Measurements from ENCODE around the gene PFKFB3.
"Not testable (repeated sequence)": the region's sequence is repeated elsewhere in the genome, so short reads cannot be mapped to it uniquely, and the experiment has no call there.

Gene PFKFB3

DNA sequence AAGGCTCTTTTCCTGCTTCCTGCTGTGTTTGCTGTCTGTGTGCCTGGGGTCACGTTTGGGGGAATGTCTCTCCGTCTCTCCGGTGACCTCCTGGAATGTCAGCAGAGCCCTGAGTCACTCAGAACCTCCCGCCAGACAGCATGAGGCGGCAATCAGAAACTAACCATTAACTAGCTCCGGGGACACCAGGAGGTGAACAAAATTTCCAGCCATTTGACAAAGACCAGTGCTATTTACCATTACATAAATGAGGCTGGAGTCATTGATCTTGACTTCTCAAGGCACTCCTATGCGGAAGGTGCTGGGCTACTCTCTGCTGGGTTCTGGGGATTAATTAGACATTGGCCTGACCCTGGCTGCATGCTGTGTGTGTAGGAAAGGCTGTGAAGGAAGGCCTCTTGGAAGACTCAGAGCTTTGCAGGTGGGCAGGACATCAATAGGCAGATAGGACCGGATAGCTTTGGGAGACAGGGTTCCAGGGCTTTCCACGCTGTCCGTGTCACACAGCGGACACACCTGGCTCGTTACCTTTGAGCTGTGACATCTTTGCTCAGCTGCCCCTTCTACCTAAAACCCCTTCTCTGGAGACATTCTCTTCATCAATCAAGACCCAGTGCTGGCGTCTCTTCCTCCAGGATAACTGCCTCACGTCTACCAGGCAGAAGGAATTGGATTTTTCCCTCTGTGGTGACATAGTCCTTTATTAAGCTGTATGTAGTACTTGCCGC, 77.0 kb downstream of the PFKFB3 start:
- no peaks in the 10 kb centered on the region for H3K36me3 ChIP-seq (ENCODE audit: insufficient read depth, low read length)
- H3K27ac ChIP-seq (ENCODE audit: low read depth, low read length), result no peak overlapping the region
- H3K9me3 ChIP-seq (ENCODE audit: low read length), result no peaks in the 10 kb centered on the region
- no peak overlapping the region for H3K4me3 ChIP-seq (ENCODE audit: low read depth in 1 of 2, low read length in 2 of 2)
- H3K27me3 ChIP-seq (ENCODE audit: control insufficient read depth in 1 of 2, insufficient read depth in 2 of 2, low read length in 2 of 2), result no peaks in the 10 kb centered on the region
- no peak overlapping the region for H3K9ac ChIP-seq (ENCODE audit: low read length)
- H3K4me1 ChIP-seq (ENCODE audit: insufficient read depth, low read length), result no peaks in the 10 kb centered on the region

DNA sequence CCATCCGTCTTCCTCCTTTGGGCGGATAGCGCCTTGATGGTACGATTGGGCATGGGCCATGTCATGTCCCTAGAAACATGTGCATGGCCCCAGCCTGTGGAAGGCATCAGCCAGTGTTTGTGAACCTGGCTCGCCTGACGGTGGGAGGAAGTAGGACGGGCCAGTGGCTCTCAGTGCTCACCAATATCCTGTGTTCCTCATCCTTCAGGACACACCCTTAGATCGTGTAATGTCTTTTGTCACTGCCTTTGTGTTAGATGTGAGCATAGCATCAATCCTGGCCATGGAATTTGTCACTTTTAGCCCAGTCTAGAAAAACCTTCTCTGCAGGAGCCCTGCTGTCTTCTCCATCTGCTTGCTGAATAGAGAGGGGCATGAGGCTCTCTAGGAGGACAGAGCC, 77.6 kb downstream of the PFKFB3 start:
- Histone ChIP-seq H3K27me3 (ENCODE audit: control insufficient read depth in 1 of 2, insufficient read depth in 2 of 2, low read length in 2 of 2) (no peaks in the 10 kb centered on the region), H3K36me3 (ENCODE audit: insufficient read depth, low read length) (no peaks in the 10 kb centered on the region), H3K27ac (ENCODE audit: low read depth, low read length) (no peak overlapping the region), H3K9me3 (ENCODE audit: low read length) (no peaks in the 10 kb centered on the region), H3K4me1 (ENCODE audit: insufficient read depth, low read length) (no peaks in the 10 kb centered on the region), H3K9ac (ENCODE audit: low read length) (no peak overlapping the region), H3K4me3 (ENCODE audit: low read depth in 1 of 2, low read length in 2 of 2) (no peak overlapping the region)

DNA sequence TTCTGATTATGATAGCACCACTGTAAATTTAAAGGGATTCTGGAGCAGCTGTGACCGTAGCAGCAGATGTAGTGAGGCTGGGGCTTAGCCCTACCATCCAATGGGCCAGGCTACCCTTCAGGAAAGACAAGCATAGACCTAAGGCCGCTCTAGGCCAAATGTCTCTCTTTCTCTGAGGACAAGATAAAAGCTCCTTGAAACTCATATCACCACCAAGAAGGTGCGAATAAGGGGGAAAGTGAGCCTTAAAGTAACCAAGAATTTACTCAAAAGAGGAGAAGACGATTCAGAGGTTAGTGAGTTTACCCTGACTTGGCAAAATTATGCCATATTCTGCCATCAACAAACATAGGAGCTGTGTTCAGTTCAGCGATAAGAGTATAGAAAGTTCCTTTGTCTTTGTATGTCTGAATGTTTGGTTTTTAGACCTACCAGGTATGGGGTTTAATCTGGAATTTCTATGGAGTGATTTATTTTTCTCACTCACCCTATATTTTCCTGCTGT, 79.8 kb downstream of the PFKFB3 start:
- no peaks in the 10 kb centered on the region for H3K36me3 ChIP-seq (ENCODE audit: insufficient read depth, low read length)
- no peaks in the 10 kb centered on the region for H3K9me3 ChIP-seq (ENCODE audit: low read length)
- H3K4me3 ChIP-seq (ENCODE audit: low read depth in 1 of 2, low read length in 2 of 2), result no peak overlapping the region
- H3K27ac ChIP-seq (ENCODE audit: low read depth, low read length), result no peak overlapping the region
- no peaks in the 10 kb centered on the region for H3K4me1 ChIP-seq (ENCODE audit: insufficient read depth, low read length)
- H3K9ac ChIP-seq (ENCODE audit: low read length), result no peak overlapping the region
- no peaks in the 10 kb centered on the region for H3K27me3 ChIP-seq (ENCODE audit: control insufficient read depth in 1 of 2, insufficient read depth in 2 of 2, low read length in 2 of 2)

DNA sequence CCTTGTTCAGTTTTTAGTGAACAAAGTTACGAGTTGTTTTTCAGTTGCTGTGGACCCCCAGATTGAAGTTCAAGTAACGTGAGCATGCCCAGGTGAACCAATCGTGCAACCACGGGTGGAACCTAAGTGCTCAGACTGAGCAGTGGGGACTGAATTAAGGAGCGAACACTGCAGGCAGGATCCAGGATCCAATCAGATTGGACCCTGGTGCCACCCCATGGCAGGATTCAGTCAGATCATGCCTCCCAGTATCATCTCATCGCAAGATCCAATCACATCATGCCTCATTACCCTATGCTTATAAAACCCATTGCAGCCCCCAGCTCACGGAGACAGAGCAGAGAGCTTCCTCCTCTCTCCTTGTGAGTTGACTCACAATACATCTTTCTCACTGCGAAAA, 80.9 kb downstream of the PFKFB3 start:
- Histone ChIP-seq H3K27ac (ENCODE audit: low read depth, low read length) (no peak overlapping the region), H3K4me1 (ENCODE audit: insufficient read depth, low read length) (no peaks in the 10 kb centered on the region), H3K36me3 (ENCODE audit: insufficient read depth, low read length) (no peaks in the 10 kb centered on the region), H3K9ac (ENCODE audit: low read length) (no peak overlapping the region), H3K4me3 (ENCODE audit: low read depth in 1 of 2, low read length in 2 of 2) (no peak overlapping the region), H3K27me3 (ENCODE audit: control insufficient read depth in 1 of 2, insufficient read depth in 2 of 2, low read length in 2 of 2) (no peaks in the 10 kb centered on the region), H3K9me3 (ENCODE audit: low read length) (no peaks in the 10 kb centered on the region)

DNA sequence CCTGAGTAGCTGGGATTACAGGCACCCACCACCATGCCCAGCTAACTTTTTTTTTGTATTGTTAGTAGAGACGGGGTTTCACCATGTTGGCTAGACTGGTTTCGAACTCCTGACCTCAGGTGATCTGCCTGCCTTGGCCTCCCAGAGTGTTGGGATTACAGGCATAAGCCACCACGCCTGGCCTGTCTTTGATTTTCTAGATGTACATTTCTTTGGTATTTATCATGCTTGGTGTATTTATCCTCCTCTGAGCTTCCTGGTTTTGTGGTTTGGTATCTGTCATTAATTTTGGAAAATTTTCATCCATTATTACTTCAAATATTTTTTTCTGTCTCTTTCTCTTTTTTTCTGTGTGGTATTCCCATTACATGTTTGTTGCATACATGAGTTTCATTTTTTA, 87.9 kb downstream of the PFKFB3 start:
- not testable (repeated sequence) for H3K4me1 ChIP-seq (ENCODE audit: insufficient read depth, low read length); H3K9ac ChIP-seq (ENCODE audit: low read length); H3K27ac ChIP-seq (ENCODE audit: low read depth, low read length); H3K4me3 ChIP-seq (ENCODE audit: low read depth in 1 of 2, low read length in 2 of 2); H3K27me3 ChIP-seq (ENCODE audit: control insufficient read depth in 1 of 2, insufficient read depth in 2 of 2, low read length in 2 of 2); H3K36me3 ChIP-seq (ENCODE audit: insufficient read depth, low read length); H3K9me3 ChIP-seq (ENCODE audit: low read length)

DNA sequence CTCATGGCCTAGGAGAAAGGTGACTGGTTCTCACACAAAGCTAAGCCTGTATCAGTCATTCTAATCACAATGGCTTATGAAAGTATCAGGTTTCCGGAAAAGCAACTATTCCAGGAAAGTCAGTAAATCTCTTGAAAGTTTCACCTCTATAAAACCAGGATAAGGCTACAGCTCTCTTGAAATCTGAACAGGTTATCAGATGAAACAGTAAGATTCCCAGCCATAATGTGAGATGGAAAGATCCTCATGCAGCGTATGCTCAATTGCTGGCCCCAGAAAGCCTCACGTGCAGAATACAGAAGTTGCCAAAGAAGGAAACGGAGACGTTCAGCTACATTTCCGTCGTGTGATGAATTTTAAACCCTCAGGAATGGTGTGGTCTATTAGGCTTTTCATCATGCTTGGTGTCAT, 90.0 kb downstream of the PFKFB3 start:
- Histone ChIP-seq H3K4me1 (ENCODE audit: insufficient read depth, low read length) (no peaks in the 10 kb centered on the region), H3K36me3 (ENCODE audit: insufficient read depth, low read length) (no peaks in the 10 kb centered on the region), H3K4me3 (ENCODE audit: low read depth in 1 of 2, low read length in 2 of 2) (no peak overlapping the region), H3K27me3 (ENCODE audit: control insufficient read depth in 1 of 2, insufficient read depth in 2 of 2, low read length in 2 of 2) (no peaks in the 10 kb centered on the region), H3K9ac (ENCODE audit: low read length) (no peak overlapping the region), H3K9me3 (ENCODE audit: low read length) (no peaks in the 10 kb centered on the region), H3K27ac (ENCODE audit: low read depth, low read length) (no peak overlapping the region)

DNA sequence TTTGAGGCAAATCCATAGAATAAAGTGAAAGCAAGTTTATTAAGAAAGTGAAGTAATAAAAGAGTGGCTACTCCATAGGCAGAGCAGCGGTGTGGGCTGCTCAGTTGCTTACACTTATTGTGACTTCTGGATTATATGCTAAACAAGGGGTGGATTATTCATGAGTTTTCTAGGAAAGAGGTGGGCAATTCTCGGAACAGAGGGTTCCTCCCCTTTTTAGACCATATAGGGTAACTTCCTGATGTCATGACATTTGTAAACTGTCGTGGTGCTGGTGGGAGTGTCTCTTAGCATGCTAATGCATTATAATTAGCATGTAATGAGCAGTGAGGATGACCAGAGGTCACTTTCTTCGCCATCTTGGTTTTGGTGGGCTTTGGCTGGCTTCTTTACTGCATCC, 93.7 kb downstream of the PFKFB3 start:
- H3K9me3 ChIP-seq (ENCODE audit: low read length); H3K27me3 ChIP-seq (ENCODE audit: control insufficient read depth in 1 of 2, insufficient read depth in 2 of 2, low read length in 2 of 2); H3K27ac ChIP-seq (ENCODE audit: low read depth, low read length); H3K36me3 ChIP-seq (ENCODE audit: insufficient read depth, low read length); H3K4me3 ChIP-seq (ENCODE audit: low read depth in 1 of 2, low read length in 2 of 2); H3K4me1 ChIP-seq (ENCODE audit: insufficient read depth, low read length); H3K9ac ChIP-seq (ENCODE audit: low read length): not testable (repeated sequence)

DNA sequence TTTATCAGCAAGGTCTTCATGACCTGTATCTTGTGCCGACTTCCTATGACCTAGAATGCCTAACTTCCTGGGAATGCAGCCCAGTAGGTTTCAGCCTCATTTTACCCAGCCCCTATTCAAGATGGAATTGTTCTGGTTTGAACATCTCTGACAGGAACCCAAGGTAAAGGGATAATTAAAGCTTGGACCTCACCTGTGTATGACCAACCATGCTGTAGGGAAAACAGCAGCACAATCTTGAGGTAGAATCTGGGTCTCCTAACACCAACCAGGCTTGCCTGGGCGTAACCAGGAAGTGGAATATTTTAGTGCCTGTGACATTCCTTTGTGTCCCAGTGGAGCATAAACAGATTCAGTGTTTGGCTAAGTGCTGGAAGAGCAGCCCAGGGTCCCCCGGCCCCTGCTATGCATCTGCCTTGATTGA, 94.1 kb downstream of the PFKFB3 start:
- Histone ChIP-seq H3K27me3 (ENCODE audit: control insufficient read depth in 1 of 2, insufficient read depth in 2 of 2, low read length in 2 of 2) (no peaks in the 10 kb centered on the region), H3K9ac (ENCODE audit: low read length) (no peak overlapping the region), H3K9me3 (ENCODE audit: low read length) (no peaks in the 10 kb centered on the region), H3K36me3 (ENCODE audit: insufficient read depth, low read length) (no peaks in the 10 kb centered on the region), H3K4me1 (ENCODE audit: insufficient read depth, low read length) (no peaks in the 10 kb centered on the region), H3K4me3 (ENCODE audit: low read depth in 1 of 2, low read length in 2 of 2) (no peak overlapping the region), H3K27ac (ENCODE audit: low read depth, low read length) (no peak overlapping the region)

DNA sequence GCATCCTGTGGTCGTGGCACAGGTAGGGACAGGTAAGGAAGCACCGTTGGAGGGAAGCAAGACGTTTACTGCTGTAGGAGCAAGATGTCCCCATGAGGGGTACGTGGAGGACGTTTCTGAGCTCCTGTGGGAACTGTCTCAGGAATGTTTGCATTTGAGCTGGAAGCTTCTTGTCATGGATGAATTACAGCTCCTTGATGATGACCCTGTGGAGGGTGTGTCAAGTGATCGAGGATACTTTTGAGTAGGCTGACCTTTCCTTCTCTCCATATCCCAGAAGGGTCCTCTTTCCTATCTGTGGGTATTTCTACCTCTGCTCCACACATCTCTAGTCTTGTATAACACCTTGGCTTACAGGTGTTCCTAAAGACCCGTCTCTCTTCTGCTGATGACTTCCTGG, 94.8 kb downstream of the PFKFB3 start:
- Histone ChIP-seq H3K9ac (ENCODE audit: low read length) (no peak overlapping the region), H3K27me3 (ENCODE audit: control insufficient read depth in 1 of 2, insufficient read depth in 2 of 2, low read length in 2 of 2) (no peaks in the 10 kb centered on the region), H3K36me3 (ENCODE audit: insufficient read depth, low read length) (no peaks in the 10 kb centered on the region), H3K9me3 (ENCODE audit: low read length) (no peaks in the 10 kb centered on the region), H3K4me3 (ENCODE audit: low read depth in 1 of 2, low read length in 2 of 2) (no peak overlapping the region), H3K4me1 (ENCODE audit: insufficient read depth, low read length) (no peaks in the 10 kb centered on the region), H3K27ac (ENCODE audit: low read depth, low read length) (no peak overlapping the region)

DNA sequence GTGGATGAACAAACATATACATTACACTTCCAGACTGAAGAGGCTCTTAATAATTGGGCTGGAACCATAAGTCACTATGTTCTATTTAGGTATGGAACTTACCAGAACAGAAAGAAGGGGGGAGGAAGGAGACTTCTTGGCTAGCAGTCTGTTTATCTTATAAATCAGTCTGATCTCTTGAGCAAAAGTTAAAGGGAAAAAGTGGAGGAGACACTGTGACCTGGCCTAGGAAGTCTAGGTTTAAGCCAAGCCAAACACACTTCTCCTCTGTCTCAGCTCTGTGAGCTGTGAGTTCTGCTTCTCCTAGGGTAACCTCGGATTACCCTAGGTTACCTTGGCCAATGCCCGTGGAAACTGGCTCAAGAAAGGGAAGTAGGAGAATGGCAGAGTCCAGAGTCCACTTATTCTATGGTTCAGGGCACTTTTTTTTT, 95.2 kb downstream of the PFKFB3 start:
- H3K27me3 ChIP-seq (ENCODE audit: control insufficient read depth in 1 of 2, insufficient read depth in 2 of 2, low read length in 2 of 2), result no peaks in the 10 kb centered on the region
- H3K9ac ChIP-seq (ENCODE audit: low read length), result no peak overlapping the region
- H3K36me3 ChIP-seq (ENCODE audit: insufficient read depth, low read length), result no peaks in the 10 kb centered on the region
- H3K9me3 ChIP-seq (ENCODE audit: low read length), result no peaks in the 10 kb centered on the region
- no peaks in the 10 kb centered on the region for H3K4me1 ChIP-seq (ENCODE audit: insufficient read depth, low read length)
- no peak overlapping the region for H3K4me3 ChIP-seq (ENCODE audit: low read depth in 1 of 2, low read length in 2 of 2)
- no peak overlapping the region for H3K27ac ChIP-seq (ENCODE audit: low read depth, low read length)

DNA sequence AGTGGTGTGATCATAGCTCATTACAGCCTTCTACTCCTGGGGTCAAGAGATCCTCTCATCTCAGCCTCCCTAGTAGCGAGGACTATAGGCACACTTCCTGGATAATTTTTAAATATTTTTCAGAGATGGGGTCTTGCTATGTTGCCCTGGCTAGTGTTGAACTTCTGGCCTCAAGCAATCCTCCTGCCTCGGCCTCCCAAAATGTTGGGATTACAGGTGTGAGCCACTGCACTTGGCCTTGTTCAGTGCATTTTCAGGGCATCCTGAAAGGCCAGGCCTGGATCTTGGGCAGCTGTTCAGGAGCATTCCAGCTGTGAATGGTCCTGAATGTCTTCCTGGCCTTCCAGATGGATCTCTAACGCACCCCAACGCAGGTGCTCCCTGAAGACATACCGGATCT, 95.7 kb downstream of the PFKFB3 start:
- no peaks in the 10 kb centered on the region for H3K27me3 ChIP-seq (ENCODE audit: control insufficient read depth in 1 of 2, insufficient read depth in 2 of 2, low read length in 2 of 2)
- H3K36me3 ChIP-seq (ENCODE audit: insufficient read depth, low read length), result no peaks in the 10 kb centered on the region
- H3K27ac ChIP-seq (ENCODE audit: low read depth, low read length), result no peak overlapping the region
- no peak overlapping the region for H3K4me3 ChIP-seq (ENCODE audit: low read depth in 1 of 2, low read length in 2 of 2)
- no peaks in the 10 kb centered on the region for H3K4me1 ChIP-seq (ENCODE audit: insufficient read depth, low read length)
- no peaks in the 10 kb centered on the region for H3K9me3 ChIP-seq (ENCODE audit: low read length)
- H3K9ac ChIP-seq (ENCODE audit: low read length), result no peak overlapping the region

DNA sequence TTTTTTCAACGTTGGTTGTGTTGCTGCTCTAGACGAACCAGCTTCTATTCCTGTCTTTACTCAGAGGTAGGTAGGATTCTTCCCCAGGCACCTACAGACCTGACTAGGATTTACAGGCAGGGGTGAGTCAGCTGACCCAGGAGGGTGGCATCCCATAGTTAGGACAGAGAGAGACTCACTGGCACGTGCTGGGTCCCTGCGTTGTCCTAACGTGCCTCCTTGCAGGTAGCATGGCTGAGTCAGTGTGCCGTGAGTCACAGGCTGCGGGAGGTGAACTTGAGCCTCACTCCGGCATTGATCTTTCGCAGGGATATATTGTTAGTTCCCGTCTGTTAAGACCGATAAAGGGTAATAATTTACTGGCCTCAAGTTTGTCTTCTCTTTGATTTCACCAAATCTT, 96.5 kb downstream of the PFKFB3 start:
- H3K4me1 ChIP-seq (ENCODE audit: insufficient read depth, low read length), result no peaks in the 10 kb centered on the region
- H3K9me3 ChIP-seq (ENCODE audit: low read length), result no peaks in the 10 kb centered on the region
- no peaks in the 10 kb centered on the region for H3K27me3 ChIP-seq (ENCODE audit: control insufficient read depth in 1 of 2, insufficient read depth in 2 of 2, low read length in 2 of 2)
- no peak overlapping the region for H3K4me3 ChIP-seq (ENCODE audit: low read depth in 1 of 2, low read length in 2 of 2)
- H3K9ac ChIP-seq (ENCODE audit: low read length), result no peak overlapping the region
- no peaks in the 10 kb centered on the region for H3K36me3 ChIP-seq (ENCODE audit: insufficient read depth, low read length)
- H3K27ac ChIP-seq (ENCODE audit: low read depth, low read length), result no peak overlapping the region
